C4-2B (cell line): ENCODE measurements around the gene BPIFB6.

ENCODE experiments used
- H3K27ac ChIP-seq: fragments of 450-650 bp; 2 replicates; pipeline ENCODE4 v1.5.1; 2017
- CTCF ChIP-seq: fragments of 450-650 bp; conservative IDR thresholded peaks from 2 replicates; pipeline ENCODE4 v1.5.1; 2017; ENCODE audit warnings: mild to moderate bottlenecking
- ZFX ChIP-seq: fragments of 450-650 bp; IDR thresholded peaks from 2 replicates; pipeline ENCODE4 v1.6.1; 2017

BPIFB6 gene

GRCh38 chr20:33069673-33070072 lies 38.2 kb downstream of the BPIFB6 start:
- H3K27ac ChIP-seq = no peak overlapping the region
- no peak for TF ChIP-seq CTCF
- no peak for TF ChIP-seq ZFX

GRCh38 chr20:33070111-33071053 lies 38.9 kb downstream of the BPIFB6 start:
- TF ChIP-seq CTCF (no peak), ZFX (no peak)
- H3K27ac ChIP-seq = no peak overlapping the region

GRCh38 chr20:33071198-33071597 lies 39.8 kb downstream of the BPIFB6 start:
- no peak for TF ChIP-seq ZFX
- no peak for TF ChIP-seq CTCF
- no peak overlapping the region for H3K27ac ChIP-seq

- H3K27ac ChIP-seq = no peak overlapping the region
- TF ChIP-seq CTCF = no peak
- TF ChIP-seq ZFX = no peak
Measured at GRCh38 chr20:33072362-33072761, 40.9 kb downstream of the BPIFB6 start.

- TF ChIP-seq ZFX = no peak
- no peak for TF ChIP-seq CTCF
- H3K27ac ChIP-seq = no peak overlapping the region
Measured at GRCh38 chr20:33072813-33073212, 41.4 kb downstream of the BPIFB6 start.

GRCh38 chr20:33074675-33075074 lies 43.2 kb downstream of the BPIFB6 start:
- TF ChIP-seq CTCF (no peak), ZFX (no peak)
- no peak overlapping the region for H3K27ac ChIP-seq

GRCh38 chr20:33075281-33075680 lies 43.8 kb downstream of the BPIFB6 start:
- TF ChIP-seq ZFX = no peak
- no peak for TF ChIP-seq CTCF
- H3K27ac ChIP-seq = no peak overlapping the region
